ENCODE measurements around the gene PSMB2. TPM values are rescaled to one million over a fixed set of nuclear protein-coding genes. Genes with fewer than 3 reads are reported as not detected.

Gene PSMB2
- polyA plus RNA-seq, 1 donor from 2014 or later: 48.2 TPM

DNA sequence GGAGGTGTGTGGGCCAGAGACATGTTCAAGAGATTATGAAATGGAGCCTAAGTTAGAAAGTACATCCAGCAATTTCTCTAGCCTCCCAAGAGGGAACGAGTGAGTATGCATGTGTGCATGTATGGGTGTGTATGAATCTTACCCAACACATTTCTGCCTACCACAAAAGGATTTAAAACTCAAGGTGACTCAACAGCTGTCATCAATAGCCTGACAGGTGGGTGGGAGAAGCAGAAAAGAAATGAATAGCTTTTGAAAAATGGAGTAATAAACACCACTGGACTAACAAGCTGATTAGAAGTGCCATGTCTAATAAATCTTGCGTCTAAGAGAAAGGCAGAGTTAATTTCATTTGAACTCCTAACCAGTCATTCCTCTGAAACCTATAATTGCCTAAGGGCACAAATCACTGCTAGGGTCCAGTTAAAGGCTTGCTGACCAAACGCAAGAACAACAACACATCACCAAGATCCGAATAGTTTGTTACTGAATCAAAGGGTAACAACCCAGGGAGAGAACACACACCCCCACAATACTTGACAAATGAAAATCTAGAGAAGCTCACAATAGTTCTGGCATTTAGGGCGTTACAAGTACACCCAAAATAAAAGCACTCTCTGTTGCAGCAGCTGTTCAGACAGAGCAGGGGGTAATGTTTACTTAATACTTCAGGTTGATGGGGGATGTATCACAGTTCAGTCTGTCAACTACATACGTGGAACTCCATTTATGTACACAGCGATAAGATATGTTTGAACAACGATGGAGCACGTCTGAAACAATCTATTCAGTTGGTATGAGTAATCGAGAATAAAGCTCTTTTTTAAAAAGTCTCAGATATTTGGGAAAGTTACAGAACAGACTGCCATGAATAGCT lies 85.5 kb downstream of the PSMB2 start:
- Histone ChIP-seq H3K9ac (ENCODE audit: low read length) (peak overlapping the region; percentile 87), H4K20me1 (ENCODE audit: insufficient read depth) (no peaks in the 10 kb centered on the region), H3K36me3 (ENCODE audit: insufficient read depth, low read length) (peaks cover 4% of the 10 kb centered on the region), H3K79me2 (replicated peaks; ENCODE audit: insufficient read depth, low read length) (peaks cover 18% of the 10 kb centered on the region), H3K9me2 (ENCODE audit: insufficient read depth, low read length) (no peaks in the 10 kb centered on the region), H2AFZ (ENCODE audit: low read depth, low read length) (no peak overlapping the region), H3K4me2 (ENCODE audit: low read length) (peak overlapping the region; percentile 90), H3K27me3 (ENCODE audit: insufficient read depth, low read depth, low read length) (no peaks in the 10 kb centered on the region), H3K27ac (ENCODE audit: low read length) (no peak overlapping the region), H3F3A (ENCODE audit: insufficient read depth, low read length, poor library complexity, severe bottlenecking) (peaks cover 5% of the 10 kb centered on the region), H3K9me3 (ENCODE audit: low read length) (no peaks in the 10 kb centered on the region), H3K4me3 (ENCODE audit: low read length) (peak overlapping the region; percentile 93)
- TF ChIP-seq, protein P1, sequence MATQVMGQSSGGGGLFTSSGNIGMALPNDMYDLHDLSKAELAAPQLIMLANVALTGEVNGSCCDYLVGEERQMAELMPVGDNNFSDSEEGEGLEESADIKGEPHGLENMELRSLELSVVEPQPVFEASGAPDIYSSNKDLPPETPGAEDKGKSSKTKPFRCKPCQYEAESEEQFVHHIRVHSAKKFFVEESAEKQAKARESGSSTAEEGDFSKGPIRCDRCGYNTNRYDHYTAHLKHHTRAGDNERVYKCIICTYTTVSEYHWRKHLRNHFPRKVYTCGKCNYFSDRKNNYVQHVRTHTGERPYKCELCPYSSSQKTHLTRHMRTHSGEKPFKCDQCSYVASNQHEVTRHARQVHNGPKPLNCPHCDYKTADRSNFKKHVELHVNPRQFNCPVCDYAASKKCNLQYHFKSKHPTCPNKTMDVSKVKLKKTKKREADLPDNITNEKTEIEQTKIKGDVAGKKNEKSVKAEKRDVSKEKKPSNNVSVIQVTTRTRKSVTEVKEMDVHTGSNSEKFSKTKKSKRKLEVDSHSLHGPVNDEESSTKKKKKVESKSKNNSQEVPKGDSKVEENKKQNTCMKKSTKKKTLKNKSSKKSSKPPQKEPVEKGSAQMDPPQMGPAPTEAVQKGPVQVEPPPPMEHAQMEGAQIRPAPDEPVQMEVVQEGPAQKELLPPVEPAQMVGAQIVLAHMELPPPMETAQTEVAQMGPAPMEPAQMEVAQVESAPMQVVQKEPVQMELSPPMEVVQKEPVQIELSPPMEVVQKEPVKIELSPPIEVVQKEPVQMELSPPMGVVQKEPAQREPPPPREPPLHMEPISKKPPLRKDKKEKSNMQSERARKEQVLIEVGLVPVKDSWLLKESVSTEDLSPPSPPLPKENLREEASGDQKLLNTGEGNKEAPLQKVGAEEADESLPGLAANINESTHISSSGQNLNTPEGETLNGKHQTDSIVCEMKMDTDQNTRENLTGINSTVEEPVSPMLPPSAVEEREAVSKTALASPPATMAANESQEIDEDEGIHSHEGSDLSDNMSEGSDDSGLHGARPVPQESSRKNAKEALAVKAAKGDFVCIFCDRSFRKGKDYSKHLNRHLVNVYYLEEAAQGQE (IDR thresholded peaks at IDR 0.05; ENCODE audit: borderline replicate concordance): no peak
- no peak for TF ChIP-seq EP300 (conservative IDR thresholded peaks at IDR 0.05; ENCODE audit: poor library complexity, severe bottlenecking)
- no peak for TF ChIP-seq EZH2 (IDR thresholded peaks at IDR 0.05; ENCODE audit: borderline replicate concordance, insufficient read depth, low read length, poor library complexity, severe bottlenecking)
- no peak for TF ChIP-seq MXI1 (conservative IDR thresholded peaks at IDR 0.05; ENCODE audit: poor library complexity, severe bottlenecking)
- TF ChIP-seq, protein P2, sequence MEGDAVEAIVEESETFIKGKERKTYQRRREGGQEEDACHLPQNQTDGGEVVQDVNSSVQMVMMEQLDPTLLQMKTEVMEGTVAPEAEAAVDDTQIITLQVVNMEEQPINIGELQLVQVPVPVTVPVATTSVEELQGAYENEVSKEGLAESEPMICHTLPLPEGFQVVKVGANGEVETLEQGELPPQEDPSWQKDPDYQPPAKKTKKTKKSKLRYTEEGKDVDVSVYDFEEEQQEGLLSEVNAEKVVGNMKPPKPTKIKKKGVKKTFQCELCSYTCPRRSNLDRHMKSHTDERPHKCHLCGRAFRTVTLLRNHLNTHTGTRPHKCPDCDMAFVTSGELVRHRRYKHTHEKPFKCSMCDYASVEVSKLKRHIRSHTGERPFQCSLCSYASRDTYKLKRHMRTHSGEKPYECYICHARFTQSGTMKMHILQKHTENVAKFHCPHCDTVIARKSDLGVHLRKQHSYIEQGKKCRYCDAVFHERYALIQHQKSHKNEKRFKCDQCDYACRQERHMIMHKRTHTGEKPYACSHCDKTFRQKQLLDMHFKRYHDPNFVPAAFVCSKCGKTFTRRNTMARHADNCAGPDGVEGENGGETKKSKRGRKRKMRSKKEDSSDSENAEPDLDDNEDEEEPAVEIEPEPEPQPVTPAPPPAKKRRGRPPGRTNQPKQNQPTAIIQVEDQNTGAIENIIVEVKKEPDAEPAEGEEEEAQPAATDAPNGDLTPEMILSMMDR (IDR thresholded peaks at IDR 0.05; ENCODE audit: poor library complexity, severe bottlenecking): no peak
- no peak for TF ChIP-seq RAD21 (conservative IDR thresholded peaks at IDR 0.05)
- no peak for TF ChIP-seq TAF1 (IDR thresholded peaks at IDR 0.05; ENCODE audit: low read depth)
- TF ChIP-seq POLR2AphosphoS5 (IDR thresholded peaks at IDR 0.05): no peak
- TF ChIP-seq SMC3 (conservative IDR thresholded peaks at IDR 0.05; ENCODE audit: poor library complexity): no peak

DNA sequence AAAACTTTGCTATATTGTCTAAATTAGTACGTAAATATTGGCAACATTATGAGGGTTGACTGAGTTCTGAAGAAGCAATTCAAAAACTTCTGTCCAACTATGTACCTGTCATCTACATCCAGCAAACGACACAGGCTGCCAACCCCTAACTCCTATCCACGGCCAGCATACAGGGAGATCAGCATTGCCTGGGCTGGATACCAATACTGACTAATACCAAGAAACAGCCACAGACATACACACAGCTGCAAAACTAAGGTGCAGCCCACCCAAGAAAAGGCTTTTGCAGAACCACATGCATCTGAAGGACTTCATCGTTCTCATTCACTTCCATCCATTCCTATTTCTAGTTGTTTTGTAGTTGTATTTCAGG lies 86.1 kb downstream of the PSMB2 start:
- Histone ChIP-seq H3K36me3 (ENCODE audit: insufficient read depth, low read length) (peaks cover 4% of the 10 kb centered on the region), H3K4me3 (ENCODE audit: low read length) (peak overlapping the region; percentile 93), H4K20me1 (ENCODE audit: insufficient read depth) (no peaks in the 10 kb centered on the region), H3K9me3 (ENCODE audit: low read length) (no peaks in the 10 kb centered on the region), H3K4me2 (ENCODE audit: low read length) (no peak overlapping the region), H3F3A (ENCODE audit: insufficient read depth, low read length, poor library complexity, severe bottlenecking) (peaks cover 5% of the 10 kb centered on the region), H3K9me2 (ENCODE audit: insufficient read depth, low read length) (no peaks in the 10 kb centered on the region), H2AFZ (ENCODE audit: low read depth, low read length) (no peak overlapping the region), H3K27ac (ENCODE audit: low read length) (no peak overlapping the region), H3K9ac (ENCODE audit: low read length) (no peak overlapping the region), H3K27me3 (ENCODE audit: insufficient read depth, low read depth, low read length) (no peaks in the 10 kb centered on the region), H3K79me2 (replicated peaks; ENCODE audit: insufficient read depth, low read length) (peaks cover 18% of the 10 kb centered on the region)
- TF ChIP-seq EP300 (conservative IDR thresholded peaks at IDR 0.05; ENCODE audit: poor library complexity, severe bottlenecking): no peak
- TF ChIP-seq SMC3 (conservative IDR thresholded peaks at IDR 0.05; ENCODE audit: poor library complexity): no peak
- TF ChIP-seq EZH2 (IDR thresholded peaks at IDR 0.05; ENCODE audit: borderline replicate concordance, insufficient read depth, low read length, poor library complexity, severe bottlenecking): no peak

Measured in neural cell (in vitro differentiated cells).